GM12875 (cell line): ENCODE data around the gene OR8D1.
A peak's percentile ranks its signal among the peaks of the same experiment; 100 is the strongest.
"Not testable (repeated sequence)": the region's sequence is repeated elsewhere in the genome, so short reads cannot be mapped to it uniquely, and the experiment has no call there.

Experiments used
- H3K4me3 ChIP-seq: one replicate; pipeline ENCODE4 v1.5.1; 2011; ENCODE audit warnings: low read depth, low read length, control low read depth
- TF ChIP-seq, protein P1 (sequence below): IDR thresholded peaks from 2 replicates; pipeline ENCODE4 v1.5.1; 2011; ENCODE audit warnings: low read depth, mild to moderate bottlenecking, control low read depth, inconsistent platforms, low read length, moderate library complexity, borderline replicate concordance; ENCODE audit not compliant: insufficient read depth

Gene OR8D1

GRCh38 chr11:124294687-124295086 is 19.1 kb downstream of the OR8D1 start:
- H3K4me3 ChIP-seq = no peak overlapping the region
- TF ChIP-seq, protein P1, sequence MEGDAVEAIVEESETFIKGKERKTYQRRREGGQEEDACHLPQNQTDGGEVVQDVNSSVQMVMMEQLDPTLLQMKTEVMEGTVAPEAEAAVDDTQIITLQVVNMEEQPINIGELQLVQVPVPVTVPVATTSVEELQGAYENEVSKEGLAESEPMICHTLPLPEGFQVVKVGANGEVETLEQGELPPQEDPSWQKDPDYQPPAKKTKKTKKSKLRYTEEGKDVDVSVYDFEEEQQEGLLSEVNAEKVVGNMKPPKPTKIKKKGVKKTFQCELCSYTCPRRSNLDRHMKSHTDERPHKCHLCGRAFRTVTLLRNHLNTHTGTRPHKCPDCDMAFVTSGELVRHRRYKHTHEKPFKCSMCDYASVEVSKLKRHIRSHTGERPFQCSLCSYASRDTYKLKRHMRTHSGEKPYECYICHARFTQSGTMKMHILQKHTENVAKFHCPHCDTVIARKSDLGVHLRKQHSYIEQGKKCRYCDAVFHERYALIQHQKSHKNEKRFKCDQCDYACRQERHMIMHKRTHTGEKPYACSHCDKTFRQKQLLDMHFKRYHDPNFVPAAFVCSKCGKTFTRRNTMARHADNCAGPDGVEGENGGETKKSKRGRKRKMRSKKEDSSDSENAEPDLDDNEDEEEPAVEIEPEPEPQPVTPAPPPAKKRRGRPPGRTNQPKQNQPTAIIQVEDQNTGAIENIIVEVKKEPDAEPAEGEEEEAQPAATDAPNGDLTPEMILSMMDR = no peak

- TF ChIP-seq, protein P1 = no peak
- H3K4me3 ChIP-seq = no peak overlapping the region
Measured at GRCh38 chr11:124285610-124286344, 28.0 kb downstream of the OR8D1 start.

GRCh38 chr11:124278261-124278660 is 35.5 kb downstream of the OR8D1 start:
- no peak overlapping the region for H3K4me3 ChIP-seq
- TF ChIP-seq, protein P1 = no peak

GRCh38 chr11:124277804-124278203 is 35.9 kb downstream of the OR8D1 start:
- H3K4me3 ChIP-seq = no peak overlapping the region
- TF ChIP-seq, protein P1 = peak; percentile 10; the same call in 1 of the 2 replicates

DNA sequence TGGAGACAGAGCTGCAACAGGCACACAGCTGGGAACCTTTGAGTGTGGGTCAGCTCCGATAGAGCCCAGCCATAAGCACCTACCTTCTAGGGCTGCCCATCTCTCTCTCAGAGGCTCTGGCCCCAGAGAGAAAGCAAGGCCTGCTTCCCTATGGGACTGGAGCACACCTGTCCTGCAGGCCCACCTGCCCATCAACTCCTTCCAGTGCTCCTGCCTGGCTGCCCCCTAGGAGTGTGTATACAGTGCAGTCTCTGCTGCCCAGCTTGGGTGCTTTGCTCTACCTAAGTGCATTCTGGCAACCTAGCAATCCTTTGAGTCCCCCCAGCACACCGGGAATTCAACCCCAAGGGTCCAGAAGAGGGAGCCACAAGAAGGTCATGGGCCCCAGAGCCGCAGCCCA is 36.5 kb downstream of the OR8D1 start:
- TF ChIP-seq, protein P1 = no peak
- H3K4me3 ChIP-seq = no peak overlapping the region

GRCh38 chr11:124276081-124276480 is 37.7 kb downstream of the OR8D1 start:
- TF ChIP-seq, protein P1 = no peak
- no peak overlapping the region for H3K4me3 ChIP-seq

- H3K4me3 ChIP-seq = no peak overlapping the region
- TF ChIP-seq, protein P1 = no peak
Measured at GRCh38 chr11:124274000-124274399, 39.7 kb downstream of the OR8D1 start.

- H3K4me3 ChIP-seq = not testable (repeated sequence)
Measured at GRCh38 chr11:124270886-124271285, 42.9 kb downstream of the OR8D1 start.

DNA sequence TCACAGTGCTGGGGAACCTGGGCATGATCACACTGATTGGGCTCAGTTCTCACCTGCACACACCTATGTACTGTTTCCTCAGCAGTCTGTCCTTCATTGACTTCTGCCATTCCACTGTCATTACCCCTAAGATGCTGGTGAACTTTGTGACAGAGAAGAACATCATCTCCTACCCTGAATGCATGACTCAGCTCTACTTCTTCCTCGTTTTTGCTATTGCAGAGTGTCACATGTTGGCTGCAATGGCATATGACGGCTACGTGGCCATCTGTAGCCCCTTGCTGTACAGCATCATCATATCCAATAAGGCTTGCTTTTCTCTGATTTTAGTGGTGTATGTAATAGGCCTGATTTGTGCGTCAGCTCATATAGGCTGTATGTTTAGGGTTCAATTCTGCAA is 48.7 kb downstream of the OR8D1 start:
- H3K4me3 ChIP-seq = not testable (repeated sequence)
